ENCODE measurements around the gene GAB1.

GAB1 gene

DNA sequence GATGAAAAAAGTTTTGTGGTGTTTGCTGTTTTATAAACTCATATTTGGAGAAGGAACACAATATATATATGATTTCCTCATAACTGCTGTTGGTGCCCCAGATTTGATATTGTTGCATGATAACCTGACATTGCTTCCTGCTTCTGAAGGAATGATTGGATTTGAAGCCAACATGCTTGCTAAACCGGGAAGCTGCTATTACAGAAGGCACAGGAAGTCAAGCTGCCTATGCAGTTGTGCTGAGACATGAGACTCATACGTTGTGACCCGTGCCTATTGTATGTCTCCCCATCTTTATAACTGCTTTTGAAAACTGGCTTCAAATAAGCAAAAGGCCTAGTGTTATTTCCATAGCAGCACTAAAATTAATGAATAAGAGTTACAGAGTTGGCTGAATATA is 32.9 kb downstream of the GAB1 start:
- Histone ChIP-seq H3K9me3 (ENCODE audit: control insufficient read depth, insufficient read depth, low read depth, low read length) (no peaks in the 10 kb centered on the region), H3K4me3 (ENCODE audit: low read depth, low read length) (no peak overlapping the region), H3K27ac (ENCODE audit: extremely low read depth, low read depth, low read length) (no peak overlapping the region), H3K36me3 (ENCODE audit: control insufficient read depth in 2 of 2, insufficient read depth in 1 of 2, low read length in 2 of 2) (no peaks in the 10 kb centered on the region), H3K4me1 (ENCODE audit: control insufficient read depth, insufficient read depth, low read length) (no peaks in the 10 kb centered on the region)
- POLR2A ChIA-PET: no interaction called here
- TF ChIP-seq BCL11B (tag by site-specific recombination; IDR thresholded peaks at IDR 0.05; ENCODE audit: low read depth): no peak
- TF ChIP-seq ZNF596 (tag by site-specific recombination; IDR thresholded peaks at IDR 0.05): no peak
- TF ChIP-seq KLF9 (tag by site-specific recombination; IDR thresholded peaks at IDR 0.05; ENCODE audit: low read depth): no peak
- TF ChIP-seq, protein P1, sequence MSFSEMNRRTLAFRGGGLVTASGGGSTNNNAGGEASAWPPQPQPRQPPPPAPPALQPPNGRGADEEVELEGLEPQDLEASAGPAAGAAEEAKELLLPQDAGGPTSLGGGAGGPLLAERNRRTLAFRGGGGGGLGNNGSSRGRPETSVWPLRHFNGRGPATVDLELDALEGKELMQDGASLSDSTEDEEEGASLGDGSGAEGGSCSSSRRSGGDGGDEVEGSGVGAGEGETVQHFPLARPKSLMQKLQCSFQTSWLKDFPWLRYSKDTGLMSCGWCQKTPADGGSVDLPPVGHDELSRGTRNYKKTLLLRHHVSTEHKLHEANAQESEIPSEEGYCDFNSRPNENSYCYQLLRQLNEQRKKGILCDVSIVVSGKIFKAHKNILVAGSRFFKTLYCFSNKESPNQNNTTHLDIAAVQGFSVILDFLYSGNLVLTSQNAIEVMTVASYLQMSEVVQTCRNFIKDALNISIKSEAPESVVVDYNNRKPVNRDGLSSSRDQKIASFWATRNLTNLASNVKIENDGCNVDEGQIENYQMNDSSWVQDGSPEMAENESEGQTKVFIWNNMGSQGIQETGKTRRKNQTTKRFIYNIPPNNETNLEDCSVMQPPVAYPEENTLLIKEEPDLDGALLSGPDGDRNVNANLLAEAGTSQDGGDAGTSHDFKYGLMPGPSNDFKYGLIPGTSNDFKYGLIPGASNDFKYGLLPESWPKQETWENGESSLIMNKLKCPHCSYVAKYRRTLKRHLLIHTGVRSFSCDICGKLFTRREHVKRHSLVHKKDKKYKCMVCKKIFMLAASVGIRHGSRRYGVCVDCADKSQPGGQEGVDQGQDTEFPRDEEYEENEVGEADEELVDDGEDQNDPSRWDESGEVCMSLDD (tag by site-specific recombination; IDR thresholded peaks at IDR 0.05): no peak
- TF ChIP-seq GLIS1 (tag by site-specific recombination; IDR thresholded peaks at IDR 0.05): no peak
- no peak for TF ChIP-seq ZNF585B (tag by site-specific recombination; IDR thresholded peaks at IDR 0.05)
- TF ChIP-seq ZNF155 (tag by site-specific recombination; IDR thresholded peaks at IDR 0.05): no peak
- TF ChIP-seq ZNF792 (tag by site-specific recombination; IDR thresholded peaks at IDR 0.05): no peak
- no peak for TF ChIP-seq ZBTB20 (tag by site-specific recombination; IDR thresholded peaks at IDR 0.05)
- TF ChIP-seq ZNF223 (tag by site-specific recombination; IDR thresholded peaks at IDR 0.05): no peak
- CTCF ChIA-PET: no interaction called here

DNA sequence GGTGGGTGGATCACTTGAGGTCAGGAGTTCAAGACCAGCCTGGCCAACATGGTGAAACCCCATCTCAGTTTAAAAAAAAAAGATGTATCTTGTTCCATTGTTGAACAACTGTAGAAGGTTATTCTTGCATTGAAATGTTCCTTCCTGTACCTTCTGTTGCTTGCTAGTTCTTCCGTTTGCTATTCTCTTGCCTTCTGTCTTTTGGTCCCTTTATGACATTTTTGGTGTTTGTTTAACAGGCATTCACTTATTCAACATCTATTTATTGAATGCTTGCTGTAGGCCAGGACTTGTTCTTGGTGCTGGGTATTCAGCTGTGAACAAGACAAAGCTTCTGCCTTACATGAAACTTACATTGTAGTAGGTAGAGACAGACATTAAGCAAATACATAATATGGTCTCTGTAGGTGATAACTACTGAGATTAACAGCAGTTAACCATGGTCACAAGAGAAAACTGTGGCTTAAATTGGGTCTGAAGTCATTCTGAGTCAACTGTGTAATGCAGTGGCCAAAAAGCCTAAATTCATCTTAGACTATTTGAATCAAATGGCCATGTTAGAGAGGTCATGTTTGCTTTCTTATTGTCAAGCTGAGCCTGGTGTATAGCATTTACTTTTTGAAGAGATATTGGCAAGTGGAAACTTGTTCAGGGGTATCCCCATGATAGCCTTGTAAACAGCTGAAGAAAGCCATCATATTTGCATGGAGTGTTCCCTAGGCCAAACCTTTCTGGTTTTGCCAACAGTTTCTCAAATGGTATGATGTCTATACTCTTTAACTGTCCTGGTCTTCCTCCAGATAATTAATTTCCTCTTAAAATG is 35.6 kb downstream of the GAB1 start:
- Histone ChIP-seq H3K4me1 (ENCODE audit: control insufficient read depth, insufficient read depth, low read length) (peaks cover 3% of the 10 kb centered on the region; the same call in 1 of the 2 replicates), H3K36me3 (ENCODE audit: control insufficient read depth in 2 of 2, insufficient read depth in 1 of 2, low read length in 2 of 2) (no peaks in the 10 kb centered on the region), H3K4me3 (ENCODE audit: low read depth, low read length) (no peak overlapping the region), H3K9me3 (ENCODE audit: control insufficient read depth, insufficient read depth, low read depth, low read length) (no peaks in the 10 kb centered on the region), H3K27ac (ENCODE audit: extremely low read depth, low read depth, low read length) (no peak overlapping the region)
- ChIA-PET POLR2A (no interaction called here), CTCF (no interaction called here)
- TF ChIP-seq, protein P2, sequence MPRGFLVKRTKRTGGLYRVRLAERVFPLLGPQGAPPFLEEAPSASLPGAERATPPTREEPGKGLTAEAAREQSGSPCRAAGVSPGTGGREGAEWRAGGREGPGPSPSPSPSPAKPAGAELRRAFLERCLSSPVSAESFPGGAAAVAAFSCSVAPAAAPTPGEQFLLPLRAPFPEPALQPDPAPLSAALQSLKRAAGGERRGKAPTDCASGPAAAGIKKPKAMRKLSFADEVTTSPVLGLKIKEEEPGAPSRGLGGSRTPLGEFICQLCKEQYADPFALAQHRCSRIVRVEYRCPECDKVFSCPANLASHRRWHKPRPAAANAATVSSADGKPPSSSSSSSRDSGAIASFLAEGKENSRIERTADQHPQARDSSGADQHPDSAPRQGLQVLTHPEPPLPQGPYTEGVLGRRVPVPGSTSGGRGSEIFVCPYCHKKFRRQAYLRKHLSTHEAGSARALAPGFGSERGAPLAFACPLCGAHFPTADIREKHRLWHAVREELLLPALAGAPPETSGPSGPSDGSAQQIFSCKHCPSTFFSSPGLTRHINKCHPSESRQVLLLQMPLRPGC (tag by site-specific recombination; IDR thresholded peaks at IDR 0.05): no peak
- TF ChIP-seq ZNF433 (tag by site-specific recombination; IDR thresholded peaks at IDR 0.05; ENCODE audit: low read depth) (no peak), ZNF660 (tag by site-specific recombination; IDR thresholded peaks at IDR 0.05) (no peak), ZNF2 (tag by site-specific recombination; IDR thresholded peaks at IDR 0.05) (no peak), ZFP3 (tag by site-specific recombination; IDR thresholded peaks at IDR 0.05; ENCODE audit: low read depth) (no peak), ZFP69B (tag by site-specific recombination; IDR thresholded peaks at IDR 0.05) (no peak), ZFP37 (tag by site-specific recombination; IDR thresholded peaks at IDR 0.05) (no peak), ZNF24 (tag by site-specific recombination; IDR thresholded peaks at IDR 0.05) (no peak), ZNF701 (tag by site-specific recombination; IDR thresholded peaks at IDR 0.05) (no peak), GLI4 (tag by site-specific recombination; IDR thresholded peaks at IDR 0.05) (no peak), ZNF202 (tag by site-specific recombination; IDR thresholded peaks at IDR 0.05; ENCODE audit: borderline replicate concordance) (no peak), ZNF521 (tag by site-specific recombination; IDR thresholded peaks at IDR 0.05) (no peak), ZNF658 (tag by site-specific recombination; IDR thresholded peaks at IDR 0.05) (no peak), ZNF335 (tag by site-specific recombination; conservative IDR thresholded peaks at IDR 0.05) (no peak), MZF1 (tag by site-specific recombination; IDR thresholded peaks at IDR 0.05; ENCODE audit: borderline replicate concordance) (no peak), ZNF548 (tag by site-specific recombination; IDR thresholded peaks at IDR 0.05) (no peak), HOXD13 (CRISPR knock-in tag; IDR thresholded peaks at IDR 0.05; ENCODE audit: borderline replicate concordance) (no peak), ZFP41 (tag by site-specific recombination; IDR thresholded peaks at IDR 0.05; ENCODE audit: borderline replicate concordance) (no peak)
- TF ChIP-seq, protein P3, sequence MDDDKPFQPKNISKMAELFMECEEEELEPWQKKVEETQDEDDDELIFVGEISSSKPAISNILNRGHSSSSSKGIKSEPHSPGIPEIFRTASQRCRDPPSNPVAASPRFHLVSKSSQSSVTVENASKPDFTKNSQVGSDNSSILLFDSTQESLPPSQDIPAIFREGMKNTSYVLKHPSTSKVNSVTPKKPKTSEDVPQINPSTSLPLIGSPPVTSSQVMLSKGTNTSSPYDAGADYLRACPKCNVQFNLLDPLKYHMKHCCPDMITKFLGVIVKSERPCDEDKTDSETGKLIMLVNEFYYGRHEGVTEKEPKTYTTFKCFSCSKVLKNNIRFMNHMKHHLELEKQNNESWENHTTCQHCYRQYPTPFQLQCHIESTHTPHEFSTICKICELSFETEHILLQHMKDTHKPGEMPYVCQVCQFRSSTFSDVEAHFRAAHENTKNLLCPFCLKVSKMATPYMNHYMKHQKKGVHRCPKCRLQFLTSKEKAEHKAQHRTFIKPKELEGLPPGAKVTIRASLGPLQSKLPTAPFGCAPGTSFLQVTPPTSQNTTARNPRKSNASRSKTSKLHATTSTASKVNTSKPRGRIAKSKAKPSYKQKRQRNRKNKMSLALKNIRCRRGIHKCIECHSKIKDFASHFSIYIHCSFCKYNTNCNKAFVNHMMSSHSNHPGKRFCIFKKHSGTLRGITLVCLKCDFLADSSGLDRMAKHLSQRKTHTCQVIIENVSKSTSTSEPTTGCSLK (tag by site-specific recombination; IDR thresholded peaks at IDR 0.05): no peak
